Mammary epithelial cell (primary cell): ENCODE data around the gene AP3S2.

Experiments
- CTCF ChIP-seq, 2 donors: IDR thresholded peaks in 1 of 2; conservative IDR thresholded peaks in 1 of 2; 2 replicates each; pipeline ENCODE4 v1.5.1; 2011 to 2012; ENCODE audit warnings: inconsistent platforms in 2 of 2, low read length in 2 of 2, mild to moderate bottlenecking in 2 of 2, control low read depth in 1 of 2, low read depth in 1 of 2; ENCODE audit not compliant: insufficient read depth in 1 of 2; ENCODE audit errors: extremely low read depth in 1 of 2
- EZH2 ChIP-seq: IDR thresholded peaks from 2 replicates; pipeline ENCODE4 v1.6.1; 2012; ENCODE audit warnings: low read length, inconsistent platforms, borderline replicate concordance

- TF ChIP-seq CTCF (conservative IDR thresholded peaks at IDR 0.05 in 1 of 2, IDR thresholded peaks at IDR 0.05 in 1 of 2; ENCODE audit: extremely low read depth in 1 of 2, insufficient read depth in 1 of 2, low read depth in 1 of 2, low read length in 2 of 2) (no peak), EZH2 (no peak)
Observed at GRCh38 chr15:89833966-89834365, 59.8 kb downstream of the AP3S2 start.
